Activated B cell treated with CpG ODN at 0.5 μM for 24 hours (primary cell): Measurements from ENCODE around the gene PTH. TPM values are rescaled to one million over a fixed set of nuclear protein-coding genes. Genes with fewer than 3 reads are reported as not detected.

Source experiments
- ATAC-seq: fragments of 200-7000 bp; cut with Tn5 transposase; one replicate; pipeline ENCODE4 v1.10.0; 2021; ENCODE audit warnings: low read depth, mild to moderate bottlenecking, moderate library complexity
- CTCF ChIA-PET: fragments of 350-600 bp; sonication (Branson Sonifier 250); formaldehyde crosslinking; loops from one replicate; lab custom pipeline; 2021; ENCODE audit warnings: antibody characterized with exemption; lab: Charles Lee
- POLR2A ChIA-PET: fragments of 350-600 bp; sonication (Branson Sonifier 250); formaldehyde crosslinking; loops from one replicate; lab custom pipeline; 2021; ENCODE audit warnings: antibody characterized with exemption; lab: Charles Lee
- DNase-seq: peaks from one replicate; pipeline ENCODE4 v3.0.0; 2022
- H3K27ac Mint-ChIP-seq: one replicate; pipeline ENCODE4 v1.8.0; 2020; ENCODE audit warnings: mixed read lengths
- H3K27me3 Mint-ChIP-seq: one replicate; pipeline ENCODE4 v1.8.0; 2021; ENCODE audit warnings: mixed read lengths
- H3K36me3 Mint-ChIP-seq: one replicate; pipeline ENCODE4 v1.8.0; 2021; ENCODE audit warnings: low read depth, mixed read lengths
- H3K4me1 Mint-ChIP-seq: one replicate; pipeline ENCODE4 v1.8.0; 2021; ENCODE audit warnings: mixed read lengths
- H3K4me3 Mint-ChIP-seq: one replicate; pipeline ENCODE4 v1.8.0; 2020; ENCODE audit warnings: mild to moderate bottlenecking, mixed read lengths
- H3K9me3 Mint-ChIP-seq: one replicate; pipeline ENCODE4 v1.8.0; 2020; ENCODE audit warnings: mixed read lengths
- intact Hi-C: fragments of 100-400 bp; cut with micrococcal nuclease; formaldehyde crosslinking; loops from one replicate; pipeline ENCODE4 v1.15.1; 2024
- total RNA-seq: library from RNA; stranded (reverse); gene quantifications from 2 replicates; pipeline ENCODE4 v1.2.3, GENCODE V29; 2022
- TF ChIP-seq, protein P1 (sequence below): fragments of 200-600 bp; IDR thresholded peaks from one replicate; pipeline ENCODE4 v1.8.0; 2022; ENCODE audit warnings: antibody characterized with exemption, mild to moderate bottlenecking

Gene PTH
- total RNA-seq, 1 donor from 2014 or later: not detected

GRCh38 chr11:13465909-13466371 lies 29.9 kb downstream of the PTH start:
- CTCF ChIA-PET: interaction anchor here (0.8 to 2.3 kb wide), 5 partner anchors 8 to 1135 kb away, joined by 3 to 7 read pairs (median 3); no protein-coding TSS in a partner anchor
- DNase-seq: no peak
- H3K4me3 Mint-ChIP-seq: no peak overlapping the region

DNA sequence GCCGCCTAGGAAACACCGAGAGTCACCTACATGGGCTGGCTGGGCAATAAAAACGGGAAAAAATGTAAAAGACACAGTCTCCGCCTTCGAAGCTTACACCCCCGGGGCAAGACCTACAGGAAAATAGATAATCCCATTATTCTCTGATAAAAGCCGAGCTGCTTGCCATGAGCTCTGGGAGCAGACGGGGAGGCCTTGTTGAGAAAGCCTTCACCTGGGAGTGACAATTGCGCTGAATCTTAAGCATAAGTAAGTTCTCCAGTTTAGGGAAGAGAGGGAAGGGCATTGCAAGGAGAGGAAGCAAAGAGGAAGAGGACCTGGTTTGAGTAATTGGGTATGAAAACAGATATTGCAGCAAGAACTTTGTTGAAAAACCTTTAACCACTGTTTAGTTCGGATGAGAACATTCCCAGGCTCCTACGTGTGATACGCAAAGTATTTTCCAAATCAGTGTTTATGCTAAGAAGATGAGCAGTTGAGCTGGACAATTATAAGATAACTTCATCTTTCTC lies 32.0 kb downstream of the PTH start:
- Mint-ChIP-seq H3K36me3 (peaks cover 15% of the 10 kb centered on the region), H3K27me3 (no peaks in the 10 kb centered on the region), H3K4me3 (peak overlapping the region; percentile 98), H3K27ac (peak overlapping the region; percentile 95), H3K4me1 (peaks cover 43% of the 10 kb centered on the region), H3K9me3 (no peaks in the 10 kb centered on the region)
- ATAC-seq (no peak), DNase-seq (no peak)
- TF ChIP-seq, protein P1, sequence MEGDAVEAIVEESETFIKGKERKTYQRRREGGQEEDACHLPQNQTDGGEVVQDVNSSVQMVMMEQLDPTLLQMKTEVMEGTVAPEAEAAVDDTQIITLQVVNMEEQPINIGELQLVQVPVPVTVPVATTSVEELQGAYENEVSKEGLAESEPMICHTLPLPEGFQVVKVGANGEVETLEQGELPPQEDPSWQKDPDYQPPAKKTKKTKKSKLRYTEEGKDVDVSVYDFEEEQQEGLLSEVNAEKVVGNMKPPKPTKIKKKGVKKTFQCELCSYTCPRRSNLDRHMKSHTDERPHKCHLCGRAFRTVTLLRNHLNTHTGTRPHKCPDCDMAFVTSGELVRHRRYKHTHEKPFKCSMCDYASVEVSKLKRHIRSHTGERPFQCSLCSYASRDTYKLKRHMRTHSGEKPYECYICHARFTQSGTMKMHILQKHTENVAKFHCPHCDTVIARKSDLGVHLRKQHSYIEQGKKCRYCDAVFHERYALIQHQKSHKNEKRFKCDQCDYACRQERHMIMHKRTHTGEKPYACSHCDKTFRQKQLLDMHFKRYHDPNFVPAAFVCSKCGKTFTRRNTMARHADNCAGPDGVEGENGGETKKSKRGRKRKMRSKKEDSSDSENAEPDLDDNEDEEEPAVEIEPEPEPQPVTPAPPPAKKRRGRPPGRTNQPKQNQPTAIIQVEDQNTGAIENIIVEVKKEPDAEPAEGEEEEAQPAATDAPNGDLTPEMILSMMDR: no peak
- ChIA-PET CTCF (interaction anchor here (2.3 kb wide), 1 partner anchor 78 kb away, joined by 7 read pairs; no protein-coding TSS in a partner anchor), POLR2A (interaction anchor here (0.6 to 2.3 kb wide), 7 partner anchors 23 to 1428 kb away, joined by 3 to 21 read pairs (median 4); partner anchors contain the start of genes BMAL1, CYP2R1 and FAR1)
- intact Hi-C loops: loop anchor here (1.0 to 2.0 kb wide), 7 partner anchors 23 to 1427 kb away; partner anchors contain the start of genes BMAL1, FAR1 and PSMA1

More at GRCh38 chr11:13465909-13466371, 29.9 kb downstream of the PTH start:
- Mint-ChIP-seq H3K4me1 (peaks cover 31% of the 10 kb centered on the region), H3K36me3 (peaks cover 10% of the 10 kb centered on the region), H3K27ac (no peak overlapping the region), H3K9me3 (no peaks in the 10 kb centered on the region), H3K27me3 (peaks cover 14% of the 10 kb centered on the region)
- POLR2A ChIA-PET: interaction anchor here (0.7 kb wide), 1 partner anchor 187 kb away, joined by 3 read pairs; no protein-coding TSS in a partner anchor
- intact Hi-C loops: loop anchor here (2.0 kb wide), 1 partner anchor 501 kb away; no protein-coding TSS in a partner anchor
- TF ChIP-seq, protein P1: no peak
- no peak for ATAC-seq

DNA sequence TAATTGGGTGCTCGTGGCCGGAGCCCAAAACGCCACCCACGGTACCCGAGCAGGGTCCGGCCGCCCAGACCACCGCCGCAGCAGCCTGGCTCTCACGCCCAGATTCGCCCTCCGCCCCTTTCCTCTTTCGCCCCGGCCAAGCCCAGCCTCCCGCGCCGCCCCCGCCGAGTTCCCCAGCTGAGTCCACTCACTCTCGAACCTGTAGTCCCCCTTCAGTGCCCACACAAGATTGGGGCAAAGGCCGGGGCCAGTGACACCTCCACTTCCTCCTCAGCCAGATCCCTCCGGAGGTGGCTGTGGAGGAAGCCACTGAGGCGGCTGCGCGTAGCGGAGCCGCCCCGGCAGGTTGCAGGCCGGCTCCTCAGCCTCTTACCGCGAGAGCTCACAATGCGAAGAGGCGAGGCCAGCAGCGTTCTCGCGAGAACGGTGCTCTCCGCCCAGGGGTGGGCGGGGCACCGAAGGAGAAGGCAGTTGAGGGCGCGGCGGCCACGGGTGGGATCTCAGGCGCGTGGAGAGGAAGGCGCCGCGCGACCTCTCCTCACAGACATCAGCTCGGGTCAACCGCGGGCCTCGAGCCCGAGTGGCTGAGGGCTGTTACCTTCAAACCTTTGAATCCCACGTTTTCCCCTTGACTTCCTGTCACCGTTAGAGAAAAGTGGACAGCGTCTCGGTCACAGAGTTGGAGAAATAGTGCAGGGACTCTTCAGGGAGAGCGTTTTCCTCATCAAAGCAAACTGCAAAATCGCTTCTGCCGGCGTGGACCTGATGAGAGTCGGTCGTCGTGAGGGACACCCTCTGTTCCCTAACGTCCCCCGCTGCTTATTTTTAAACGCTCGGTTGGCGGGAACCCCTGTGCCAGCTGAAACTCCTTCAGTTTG lies 32.7 kb downstream of the PTH start, which contains the start of gene BTBD10:
Gene BTBD10, minus strand, starts transcription at position 322 of the 878 bp plus-strand sequence. CDS start 18,098 bp downstream, outside the sequence.
- peaks cover 15% of the 10 kb centered on the region for H3K36me3 Mint-ChIP-seq
- H3K4me3 Mint-ChIP-seq: peak within 1 kb of the TSS; percentile 98
- CTCF ChIA-PET: interaction anchor here (0.8 kb wide), 1 partner anchor 24 kb away, joined by 3 read pairs; no protein-coding TSS in a partner anchor
- H3K27me3 Mint-ChIP-seq: no peaks in the 10 kb centered on the region
- peak; percentile 98 for ATAC-seq
- peaks cover 43% of the 10 kb centered on the region for H3K4me1 Mint-ChIP-seq
- POLR2A ChIA-PET: interaction anchor here (0.6 to 2.3 kb wide), 12 partner anchors 9 to 1428 kb away, joined by 3 to 21 read pairs (median 4); partner anchors contain the start of genes BMAL1, CYP2R1 and FAR1
- TF ChIP-seq, protein P1: no peak
- DNase-seq: peak; percentile 91
- peak within 1 kb of the TSS; percentile 95 for H3K27ac Mint-ChIP-seq
- intact Hi-C loops: loop anchor here (1.0 kb wide), 6 partner anchors 24 to 1428 kb away; partner anchors contain the start of genes BMAL1, FAR1 and PSMA1
- no peaks in the 10 kb centered on the region for H3K9me3 Mint-ChIP-seq

DNA sequence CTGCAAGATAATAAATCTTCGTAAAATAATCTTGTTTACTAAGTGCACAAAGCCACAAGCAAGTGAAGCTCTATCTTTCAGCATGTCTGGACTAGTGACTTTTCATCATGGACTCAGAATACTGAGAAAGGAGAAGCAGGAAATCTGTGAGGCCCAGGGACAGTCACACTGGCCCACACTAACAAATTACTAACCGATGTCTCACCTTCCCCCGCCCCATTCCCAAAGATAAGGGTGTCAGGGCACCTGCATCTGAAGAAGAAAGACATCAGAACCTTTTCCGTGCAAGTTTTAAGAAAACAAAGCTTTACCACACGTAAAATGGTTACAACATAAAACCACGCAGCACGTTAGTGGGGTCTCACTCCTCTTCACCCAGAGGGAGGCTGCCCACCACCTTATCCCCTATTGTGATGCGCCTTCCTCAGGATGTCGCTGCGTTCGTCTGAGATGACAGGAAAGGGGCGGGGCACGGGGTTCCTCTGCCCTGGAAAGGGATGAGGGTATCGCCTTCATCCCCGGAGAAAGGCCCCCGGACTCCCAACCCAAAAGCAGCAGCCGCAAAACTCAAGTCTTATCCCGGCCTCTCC lies 33.4 kb downstream of the PTH start:
- Mint-ChIP-seq H3K4me1 (peaks cover 43% of the 10 kb centered on the region), H3K4me3 (peak overlapping the region; percentile 98), H3K27ac (peak overlapping the region; percentile 95), H3K9me3 (no peaks in the 10 kb centered on the region), H3K27me3 (no peaks in the 10 kb centered on the region), H3K36me3 (peaks cover 15% of the 10 kb centered on the region)
- ATAC-seq: peak; percentile 15
- TF ChIP-seq, protein P1: no peak
- POLR2A ChIA-PET: interaction anchor here (0.6 to 2.3 kb wide), 10 partner anchors 8 to 1429 kb away, joined by 3 to 21 read pairs (median 4); partner anchors contain the start of genes CYP2R1 and FAR1
- intact Hi-C loops: no loop called here
- CTCF ChIA-PET: interaction anchor here (0.8 kb wide), 1 partner anchor 25 kb away, joined by 3 read pairs; no protein-coding TSS in a partner anchor
- no peak for DNase-seq
